Measurements from ENCODE around the gene ATP2B2.

Gene ATP2B2

GRCh38 chr3:10423171-10423882 is 82.1 kb downstream of the ATP2B2 start:
- DNase-seq = no peak

DNA sequence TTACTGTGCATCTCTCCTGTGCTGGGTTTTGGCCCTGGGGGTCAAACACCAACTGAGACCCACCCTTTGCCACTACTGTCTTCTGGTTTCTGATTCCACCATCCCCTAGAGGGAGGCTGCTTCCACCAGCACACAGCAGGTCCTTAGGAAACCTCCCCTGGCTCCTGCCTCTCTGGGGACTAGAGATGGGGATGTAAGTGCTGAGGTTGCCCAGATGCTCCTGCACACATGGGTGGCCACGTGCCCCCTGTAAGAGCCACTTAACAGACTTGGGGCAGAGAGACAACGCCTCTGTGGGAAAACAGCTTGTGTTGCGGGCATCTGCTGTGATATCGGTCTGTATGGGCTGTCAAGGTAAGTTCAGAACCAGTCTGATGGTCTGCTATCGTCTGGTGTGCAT is 83.4 kb downstream of the ATP2B2 start:
- no peak for DNase-seq

DNA sequence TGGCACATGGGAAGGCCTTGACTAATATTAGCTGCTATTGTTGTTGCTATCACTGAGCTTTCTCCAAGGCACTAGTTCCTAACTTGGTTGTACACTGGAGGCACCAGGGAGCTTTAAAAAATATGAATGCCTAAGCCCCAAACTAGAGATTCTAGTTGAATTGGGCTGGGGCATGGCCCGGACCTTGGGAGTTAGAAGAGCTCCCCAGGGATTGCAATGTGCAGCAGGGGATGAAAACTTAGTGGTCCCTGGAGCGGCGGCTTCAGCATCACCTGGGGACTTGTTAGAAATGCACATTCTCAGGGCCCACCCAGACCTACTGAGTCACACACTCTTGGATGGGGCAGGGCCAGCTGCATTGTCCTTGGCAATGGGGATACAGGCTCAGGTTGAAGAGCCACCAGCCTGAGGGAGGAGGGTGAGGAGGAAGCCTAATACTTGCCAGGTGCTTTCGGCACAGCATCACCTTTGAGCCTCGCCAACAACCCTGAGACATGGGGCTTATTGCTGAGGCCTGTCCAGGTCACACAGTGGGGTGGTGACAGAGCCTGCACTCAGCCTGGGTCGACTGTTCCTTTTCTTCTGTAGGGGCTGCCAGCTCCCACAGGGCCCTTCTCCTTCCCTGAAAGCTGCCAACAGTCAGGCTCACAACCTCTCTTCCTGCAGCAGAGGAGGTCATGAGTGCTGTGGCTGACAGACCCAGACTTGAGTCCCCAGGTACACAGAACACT is 84.5 kb downstream of the ATP2B2 start:
- DNase-seq = no peak

DNA sequence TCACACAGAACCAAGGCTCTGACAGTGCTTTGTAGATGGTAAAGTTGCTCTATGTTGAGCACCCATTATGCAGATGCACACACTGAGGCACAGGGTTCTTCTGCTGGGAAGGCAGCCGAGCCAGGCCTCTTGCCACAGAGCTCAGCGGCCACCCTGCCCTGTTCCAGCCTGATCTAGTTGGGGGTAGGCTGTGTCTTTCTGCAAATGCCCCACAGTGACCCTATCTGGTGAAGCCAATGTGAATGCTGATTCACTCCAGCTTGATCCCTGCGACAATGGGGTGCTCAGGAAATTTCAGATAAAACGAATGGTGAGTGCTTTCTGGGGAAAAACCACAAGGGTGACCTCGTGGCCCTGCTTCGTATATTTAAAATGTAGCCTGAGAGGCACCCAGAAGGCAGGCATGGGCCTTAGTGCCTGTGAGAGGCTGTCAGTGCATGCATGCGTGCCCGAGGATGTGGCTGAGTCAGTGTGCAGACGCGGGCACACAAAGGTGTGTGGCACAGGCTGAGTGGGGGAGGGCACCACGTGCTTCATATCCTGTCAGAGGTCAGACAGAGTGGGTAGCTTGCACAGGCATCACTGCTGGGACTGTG is 85.7 kb downstream of the ATP2B2 start:
- peak; percentile 60 for DNase-seq

- DNase-seq = peak; percentile 51
These were observed 87.5 kb downstream of the ATP2B2 start for GRCh38 chr3:10417847-10418246.

DNA sequence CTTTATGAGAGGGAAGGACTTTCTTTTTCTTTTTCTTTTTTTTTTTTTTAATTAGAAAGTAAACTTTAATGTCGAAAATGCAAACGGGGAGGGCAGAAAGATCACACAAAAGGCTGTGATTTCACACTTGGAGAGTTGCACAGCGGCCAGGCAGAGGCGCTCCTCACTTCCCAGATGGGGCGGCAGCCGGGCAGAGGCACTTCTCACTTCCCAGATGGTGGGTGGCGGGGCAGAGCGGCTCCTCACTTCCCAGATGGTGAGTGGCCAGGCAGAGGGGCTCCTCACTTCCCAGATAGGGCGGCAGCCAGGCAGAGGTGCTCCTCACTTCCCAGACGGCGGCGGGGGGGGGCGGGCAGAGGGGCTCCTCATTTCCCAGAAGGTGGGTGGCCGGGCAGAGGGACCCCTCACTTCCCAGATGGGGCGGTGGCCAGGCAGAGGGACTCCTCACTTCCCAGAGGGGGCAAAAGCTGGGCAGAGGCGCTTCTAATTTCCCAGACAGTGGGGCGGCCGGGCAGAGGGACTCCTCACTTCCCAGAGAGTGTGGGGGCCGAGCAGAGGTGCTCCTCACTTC is 88.6 kb downstream of the ATP2B2 start:
- no peak for DNase-seq

GRCh38 chr3:10413041-10413440 is 92.3 kb downstream of the ATP2B2 start:
- no peak for DNase-seq

- no peak for DNase-seq
These were observed 93.6 kb downstream of the ATP2B2 start for GRCh38 chr3:10411598-10412332.

- DNase-seq = no peak
These were observed 94.9 kb downstream of the ATP2B2 start for GRCh38 chr3:10410383-10411002.

GRCh38 chr3:10408680-10409079 is 96.7 kb downstream of the ATP2B2 start:
- no peak for DNase-seq

- DNase-seq = no peak
These were observed 98.0 kb downstream of the ATP2B2 start for GRCh38 chr3:10407361-10407760.

DNA sequence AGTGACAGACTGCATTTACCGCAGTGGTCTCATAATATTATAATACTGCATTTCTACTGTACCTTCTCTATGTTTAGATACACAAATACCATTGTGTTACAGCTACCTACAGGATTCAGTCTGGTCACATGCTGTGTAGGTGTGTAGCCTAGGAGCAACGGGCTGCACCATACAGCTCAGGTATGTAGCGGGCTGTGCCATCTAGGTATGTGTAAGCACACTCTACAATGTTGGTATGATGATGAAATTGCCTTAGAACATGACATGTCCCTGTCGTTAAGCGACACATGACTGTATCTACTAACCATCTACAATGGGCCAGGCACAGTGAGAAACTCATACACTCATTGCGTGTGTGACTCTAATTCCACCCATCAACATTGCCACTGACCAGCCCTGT is 99.0 kb downstream of the ATP2B2 start:
- DNase-seq = no peak

- DNase-seq = no peak
These were observed 99.6 kb downstream of the ATP2B2 start for GRCh38 chr3:10405816-10406215.

- no peak for DNase-seq
These were observed 100.5 kb downstream of the ATP2B2 start for GRCh38 chr3:10404876-10405275.

GRCh38 chr3:10404377-10404776 is 101.0 kb downstream of the ATP2B2 start:
- DNase-seq = no peak

GRCh38 chr3:10401990-10402761 is 103.2 kb downstream of the ATP2B2 start:
- DNase-seq = no peak

- DNase-seq = no peak
These were observed 104.5 kb downstream of the ATP2B2 start for GRCh38 chr3:10400749-10401495.

DNA sequence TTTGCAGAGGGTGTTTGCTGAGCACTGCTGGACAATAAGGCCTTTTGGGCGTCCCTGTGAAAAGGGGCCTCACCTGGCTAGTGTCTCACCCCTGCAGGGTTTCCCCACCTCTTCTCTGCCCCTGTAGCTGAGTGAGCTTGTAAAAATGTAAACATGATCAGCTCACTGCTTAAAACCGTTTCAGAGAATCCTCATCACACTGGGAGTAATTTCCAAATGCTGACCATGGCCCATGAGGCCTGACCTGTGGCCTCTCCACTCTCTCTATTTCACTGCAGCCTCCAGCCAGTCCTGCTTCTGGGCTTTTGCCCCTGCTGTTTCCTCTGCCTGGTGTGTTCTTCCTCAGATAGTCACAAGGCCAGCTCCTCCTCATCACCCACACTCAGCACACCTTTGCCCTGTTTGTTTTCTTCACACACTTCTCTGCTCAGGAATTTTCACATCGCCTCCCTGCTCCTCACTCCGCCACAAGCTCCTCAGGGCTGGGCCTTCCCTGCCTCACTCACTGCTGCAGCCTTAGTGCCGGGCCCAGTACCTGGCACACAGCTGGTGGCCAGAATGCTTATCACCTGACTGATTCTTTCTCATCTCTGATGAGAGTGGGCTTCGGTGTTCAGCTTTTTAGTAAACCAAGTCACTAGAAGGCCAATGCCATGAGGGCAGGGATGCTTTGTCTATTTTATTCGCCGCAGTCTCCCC is 105.2 kb downstream of the ATP2B2 start:
- no peak for DNase-seq

- no peak for DNase-seq
These were observed 105.8 kb downstream of the ATP2B2 start for GRCh38 chr3:10399634-10400033.

DNA sequence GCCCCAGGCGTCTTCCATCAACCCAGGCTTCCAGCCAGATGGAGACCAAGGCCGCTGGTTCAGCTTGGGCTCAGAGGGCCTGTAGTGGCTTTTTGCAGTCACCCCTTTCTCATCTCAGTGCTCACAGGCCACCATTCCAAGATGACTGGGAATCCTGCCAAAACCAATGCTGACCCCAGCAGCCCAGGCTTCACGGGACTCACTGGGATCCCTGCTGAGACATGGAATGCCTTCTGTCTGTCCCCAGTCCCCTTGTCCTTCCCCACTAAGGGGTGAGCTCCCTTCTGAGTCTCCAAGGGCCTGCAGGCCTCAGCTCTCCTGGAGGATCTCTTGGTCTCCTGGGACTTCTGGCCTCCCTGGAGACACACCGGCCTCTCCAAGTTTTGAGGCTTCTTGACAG is 107.0 kb downstream of the ATP2B2 start:
- no peak for DNase-seq
